ENCODE results near the gene RGL2.

Gene RGL2

DNA sequence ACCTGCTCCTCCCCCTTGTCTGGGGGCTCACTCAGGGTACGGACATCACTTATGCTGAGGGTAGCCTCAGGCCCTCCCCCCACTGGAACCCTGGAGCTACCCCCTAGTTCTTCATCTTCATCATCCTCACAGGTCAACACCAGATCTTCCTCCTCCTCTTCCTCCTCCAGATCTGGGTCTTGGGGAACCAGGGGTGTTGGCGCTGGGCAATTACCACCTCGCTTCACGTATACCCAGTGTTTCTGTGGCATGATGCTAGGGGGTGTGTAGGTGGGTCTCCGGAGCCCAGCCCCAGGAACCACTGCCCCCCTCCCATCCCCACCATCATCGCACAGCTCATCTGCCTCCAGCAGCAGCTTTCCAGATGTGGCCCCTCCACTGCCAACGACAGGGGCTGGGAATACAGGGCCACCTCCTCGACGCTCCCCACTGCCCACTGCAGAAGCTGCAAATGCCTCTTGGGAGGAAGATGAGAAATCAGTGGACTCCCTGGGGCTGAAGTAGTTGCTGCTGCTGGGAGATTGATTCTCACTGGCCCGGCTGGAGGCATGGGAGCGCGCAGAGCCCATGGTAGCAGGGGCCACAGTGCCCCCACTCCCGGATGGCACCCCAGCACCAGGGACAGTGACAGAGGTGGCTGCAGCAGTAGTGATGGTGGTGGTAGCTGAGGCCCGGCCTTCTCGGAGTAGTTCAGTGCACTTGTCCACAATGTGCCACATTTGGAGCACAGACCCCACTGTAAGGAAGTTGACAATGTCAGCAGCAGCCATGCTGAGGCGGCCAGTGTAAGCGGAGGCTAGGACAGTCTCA, 17.3 kb upstream of the RGL2 start:
- no peak for TF ChIP-seq CTCF (IDR thresholded peaks at IDR 0.05; ENCODE audit: extremely low read depth, missing control alignments)
- no peak for DNase-seq (ENCODE audit: low spot score)

DNA sequence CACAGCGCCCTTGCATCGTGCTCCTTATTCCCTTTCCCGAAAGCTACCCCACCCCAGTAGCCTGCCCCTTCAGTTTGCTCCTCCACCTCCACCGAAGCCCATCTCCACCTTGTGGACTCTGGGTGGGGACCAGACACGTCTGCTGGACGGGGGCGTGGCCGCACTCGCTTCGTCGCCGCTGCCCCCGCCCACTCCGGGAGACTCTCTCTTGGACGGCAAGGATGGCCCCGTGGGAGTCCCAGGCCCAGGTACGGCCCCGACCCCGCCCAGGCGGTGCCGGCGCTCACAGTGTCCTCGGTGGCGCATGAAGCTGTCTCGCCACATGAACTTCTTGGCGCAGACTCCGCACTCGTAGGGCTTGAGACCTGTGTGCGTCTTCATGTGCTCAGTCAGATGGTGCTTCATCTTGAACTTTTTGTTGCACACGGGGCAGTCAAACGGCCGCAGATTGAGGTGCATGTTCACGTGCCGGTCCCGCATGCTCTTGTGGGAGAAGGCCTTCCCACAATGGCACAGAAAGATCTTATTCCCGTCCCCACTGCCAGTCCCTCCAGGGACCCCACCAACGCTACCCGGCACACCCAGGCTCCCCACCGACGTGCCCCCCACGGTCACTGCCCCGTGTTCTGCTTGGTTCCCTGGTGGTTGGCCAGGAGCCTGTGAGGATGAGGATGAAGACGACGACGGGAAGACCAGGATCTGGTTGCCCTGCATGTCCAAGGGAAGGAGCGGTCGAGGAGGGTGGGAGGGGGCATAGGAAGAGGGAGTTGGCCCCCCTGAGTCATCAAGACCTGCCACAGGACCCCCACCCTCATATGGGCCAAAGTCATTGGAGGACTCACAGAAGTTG, 16.4 kb upstream of the RGL2 start:
- no peak for TF ChIP-seq CTCF (IDR thresholded peaks at IDR 0.05; ENCODE audit: extremely low read depth, missing control alignments)
- peak; percentile 17 for DNase-seq (ENCODE audit: low spot score)

GRCh38 chr6:33314515-33314942, 15.8 kb upstream of the RGL2 start:
- no peak for TF ChIP-seq CTCF (IDR thresholded peaks at IDR 0.05; ENCODE audit: extremely low read depth, missing control alignments)
- DNase-seq (ENCODE audit: low spot score), result peak; percentile 75

GRCh38 chr6:33313709-33314514, 15.2 kb upstream of the RGL2 start, which contains the start of gene TAPBP:
Gene TAPBP (minus strand): TSS chr6:33314078. CDS start chr6:33314041, 37 bp downstream.
- DNase-seq (ENCODE audit: low spot score), result peak; percentile 90
- TF ChIP-seq CTCF (IDR thresholded peaks at IDR 0.05; ENCODE audit: extremely low read depth, missing control alignments), result no peak

DNA sequence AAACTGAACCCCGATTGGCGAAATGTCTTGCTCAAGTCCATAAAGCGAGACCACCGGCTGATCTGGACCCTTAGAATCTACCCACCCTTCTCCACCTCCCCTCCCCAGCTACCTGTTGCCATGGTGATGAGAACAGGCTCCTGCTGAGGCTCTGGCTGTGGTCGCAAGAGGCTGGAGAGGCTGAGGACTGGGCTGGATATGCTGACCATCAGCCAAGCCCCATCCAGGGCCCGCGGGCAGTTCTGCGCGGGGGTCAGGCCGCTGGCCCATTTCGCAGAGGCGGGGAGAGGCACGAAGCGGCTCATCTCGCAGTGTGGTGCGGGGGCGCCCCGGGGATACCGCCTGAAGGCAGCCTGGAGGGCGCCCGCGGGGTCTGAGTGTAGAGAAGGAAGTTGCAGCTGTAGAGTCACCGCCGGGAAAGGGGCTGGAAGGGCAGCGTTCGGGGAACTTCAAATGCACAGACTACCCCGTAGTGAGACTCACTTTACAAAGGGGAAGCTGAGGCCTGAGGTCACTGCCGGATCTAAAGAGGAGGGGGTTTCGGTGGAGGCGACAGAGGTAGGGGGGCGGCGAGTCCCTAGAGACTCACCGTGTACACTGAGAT, 14.5 kb upstream of the RGL2 start:
- peak; percentile 61 for DNase-seq (ENCODE audit: low spot score)
- TF ChIP-seq CTCF (IDR thresholded peaks at IDR 0.05; ENCODE audit: extremely low read depth, missing control alignments), result no peak

DNA sequence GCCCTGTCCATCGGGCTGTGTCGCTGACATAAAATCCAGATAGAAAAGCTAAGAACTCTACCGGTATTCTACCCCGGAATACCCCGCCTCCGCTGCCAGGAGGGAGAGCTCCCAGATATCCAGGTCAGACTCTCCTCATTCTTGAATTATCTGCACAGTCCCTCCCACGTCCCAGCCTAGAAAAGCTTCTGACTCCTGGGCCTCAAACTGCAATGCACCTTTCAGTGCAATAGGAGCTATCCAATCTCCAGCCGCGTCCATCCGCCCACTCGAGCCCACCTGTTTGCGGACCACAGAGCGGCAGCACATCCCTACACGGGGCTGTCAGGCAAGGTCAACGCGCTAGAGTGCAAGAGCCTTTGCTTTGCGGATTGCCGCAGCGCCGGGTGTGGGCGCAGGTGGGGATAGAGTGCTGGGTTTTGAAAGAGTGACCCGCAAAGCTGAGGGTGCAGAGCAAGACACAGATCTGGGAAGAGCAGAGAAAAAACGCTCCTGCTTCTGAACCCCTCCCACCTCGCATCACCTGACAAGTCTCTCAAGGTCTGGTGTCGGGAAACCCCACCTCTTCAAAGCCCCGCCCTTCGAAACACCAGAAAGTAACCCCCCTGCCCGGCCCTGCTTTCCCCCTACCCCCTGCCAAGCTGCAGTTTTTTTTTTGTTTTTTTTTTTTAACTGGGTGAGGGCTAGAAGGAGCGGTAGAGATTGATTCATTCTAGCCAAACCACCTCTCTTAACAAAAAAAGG, 13.8 kb upstream of the RGL2 start:
- DNase-seq (ENCODE audit: low spot score), result peak; percentile 89
- TF ChIP-seq CTCF (IDR thresholded peaks at IDR 0.05; ENCODE audit: extremely low read depth, missing control alignments), result no peak

All from GM20000 (cell line).